Bone marrow (tissue), 2 donors: Measurements from ENCODE around the gene RPL9.
"Not testable (repeated sequence)": the region's sequence is repeated elsewhere in the genome, so short reads cannot be mapped to it uniquely, and the experiment has no call there.

Source experiments
- DNase-seq, 2 donors: peaks; one replicate each; lab custom pipeline; 2025; lab: John Stamatoyannopoulos, UW

Gene RPL9

GRCh38 chr4:39425297-39425696 lies 33.4 kb downstream of the RPL9 start:
- DNase-seq = not testable (repeated sequence)

DNA sequence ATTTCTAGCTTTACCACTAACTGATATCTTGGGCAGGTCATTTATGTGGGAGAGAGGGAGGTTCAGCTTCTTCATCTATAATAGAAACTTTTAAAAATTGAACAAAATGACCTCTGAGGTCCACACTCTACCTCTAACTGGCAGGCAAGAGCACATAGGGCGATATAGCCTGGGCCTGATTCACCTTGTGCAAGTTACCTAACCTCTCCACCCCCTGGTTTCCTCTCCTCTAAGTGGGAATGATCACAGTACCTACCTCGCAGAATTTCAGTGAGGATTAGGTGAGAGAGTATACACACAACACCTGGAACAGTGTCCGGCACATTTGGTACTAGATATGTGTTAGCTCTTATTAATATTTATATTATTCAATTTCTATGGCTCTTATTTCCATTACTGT lies 36.5 kb downstream of the RPL9 start:
- DNase-seq = no peak

GRCh38 chr4:39415678-39416283 lies 42.9 kb downstream of the RPL9 start:
- DNase-seq = no peak

DNA sequence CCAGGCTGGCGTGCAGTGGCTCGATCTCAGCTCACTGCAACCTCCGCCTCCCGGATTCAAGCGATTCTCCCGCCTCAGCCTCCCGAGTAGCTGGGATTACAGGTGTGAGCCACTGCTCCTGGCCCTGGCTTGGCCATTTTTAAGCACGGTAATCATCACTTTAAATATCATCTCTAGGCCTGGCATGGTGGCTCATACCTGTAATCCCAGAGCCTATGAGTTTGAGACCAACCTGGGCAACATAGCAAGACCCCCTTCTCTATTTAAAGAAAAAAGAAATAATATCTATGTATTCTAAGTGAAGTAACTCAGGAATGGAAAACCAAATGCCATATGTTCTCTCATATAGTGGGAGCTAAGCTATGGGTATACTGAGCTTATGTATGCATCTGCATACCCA lies 47.2 kb downstream of the RPL9 start:
- DNase-seq = not testable (repeated sequence)

DNA sequence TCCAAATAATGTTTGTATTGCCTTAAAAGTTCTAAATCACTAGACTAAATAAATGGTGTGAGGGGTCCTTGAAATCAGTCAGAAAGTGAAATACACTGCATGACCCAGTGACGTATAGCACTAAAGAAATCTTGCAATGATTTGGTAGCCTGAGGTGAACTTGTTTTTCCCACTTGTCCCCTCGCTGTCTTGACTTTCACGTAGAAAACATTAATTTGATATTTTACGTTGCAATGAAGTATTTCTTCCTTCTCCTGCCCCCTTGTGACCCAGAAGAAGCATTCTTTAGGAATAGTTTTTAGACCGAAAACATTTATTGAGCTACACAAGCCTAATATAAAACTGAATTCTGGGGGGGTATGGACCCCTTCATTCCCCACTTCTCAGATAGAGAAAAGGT lies 48.3 kb downstream of the RPL9 start:
- no peak for DNase-seq

DNA sequence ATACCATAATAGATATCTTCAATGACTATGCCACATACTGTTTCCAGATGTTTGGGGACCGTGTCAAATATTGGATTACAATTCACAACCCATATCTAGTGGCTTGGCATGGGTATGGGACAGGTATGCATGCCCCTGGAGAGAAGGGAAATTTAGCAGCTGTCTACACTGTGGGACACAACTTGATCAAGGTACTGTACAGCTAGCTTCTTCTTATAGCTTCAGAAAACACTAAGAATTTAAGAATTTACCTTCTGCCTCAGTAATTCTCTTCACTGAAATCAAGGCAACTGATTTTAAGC lies 51.2 kb downstream of the RPL9 start:
- DNase-seq = no peak

DNA sequence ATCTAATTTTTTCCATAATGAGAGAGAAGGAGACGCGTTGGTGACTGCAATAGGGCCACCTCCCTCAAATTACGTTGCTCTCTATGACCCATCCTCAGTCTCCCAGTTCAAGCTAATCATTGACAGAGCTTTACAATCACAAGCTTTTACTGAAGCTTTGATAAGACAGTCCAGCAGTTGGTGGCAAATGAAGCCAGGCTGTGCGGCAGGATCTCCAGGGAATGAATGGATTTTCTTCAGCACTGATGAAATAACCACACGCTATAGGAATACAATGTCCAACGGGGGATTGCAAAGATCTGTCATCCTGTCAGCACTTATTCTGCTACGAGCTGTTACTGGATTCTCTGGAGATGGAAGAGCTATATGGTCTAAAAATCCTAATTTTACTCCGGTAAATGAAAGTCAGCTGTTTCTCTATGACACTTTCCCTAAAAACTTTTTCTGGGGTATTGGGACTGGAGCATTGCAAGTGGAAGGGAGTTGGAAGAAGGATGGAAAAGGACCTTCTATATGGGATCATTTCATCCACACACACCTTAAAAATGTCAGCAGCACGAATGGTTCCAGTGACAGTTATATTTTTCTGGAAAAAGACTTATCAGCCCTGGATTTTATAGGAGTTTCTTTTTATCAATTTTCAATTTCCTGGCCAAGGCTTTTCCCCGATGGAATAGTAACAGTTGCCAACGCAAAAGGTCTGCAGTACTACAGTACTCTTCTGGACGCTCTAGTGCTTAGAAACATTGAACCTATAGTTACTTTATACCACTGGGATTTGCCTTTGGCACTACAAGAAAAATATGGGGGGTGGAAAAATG lies 51.7 kb downstream of the RPL9 start, which contains the start of gene KLB:
TSS of gene KLB (plus strand) at position 168 of the 821 bp plus-strand sequence. CDS start at position 188, 20 bp downstream.
- DNase-seq = no peak
